Astrocyte of the spinal cord (primary cell): ENCODE results near the gene CR1.
A peak's percentile ranks its signal among the peaks of the same experiment; 100 is the strongest.

Source experiments
- DNase-seq: peaks from one replicate; pipeline ENCODE4 v3.0.0; 2011; ENCODE audit warnings: low read depth, low spot score
- H3K4me3 ChIP-seq: 2 replicates; pipeline ENCODE4 v1.5.1; 2011; ENCODE audit warnings: low read depth, mild to moderate bottlenecking, low read length, moderate library complexity
- CTCF ChIP-seq: IDR thresholded peaks from 2 replicates; pipeline ENCODE4 v1.5.1; 2012; ENCODE audit warnings: low read depth, mild to moderate bottlenecking, low read length, inconsistent platforms
- in situ Hi-C: cut with HindIII; loops from 2 replicates; pipeline ENCODE4 v1.10.0; 2017; ENCODE audit warnings: low sequenced_read_pairs

CR1 gene

DNA sequence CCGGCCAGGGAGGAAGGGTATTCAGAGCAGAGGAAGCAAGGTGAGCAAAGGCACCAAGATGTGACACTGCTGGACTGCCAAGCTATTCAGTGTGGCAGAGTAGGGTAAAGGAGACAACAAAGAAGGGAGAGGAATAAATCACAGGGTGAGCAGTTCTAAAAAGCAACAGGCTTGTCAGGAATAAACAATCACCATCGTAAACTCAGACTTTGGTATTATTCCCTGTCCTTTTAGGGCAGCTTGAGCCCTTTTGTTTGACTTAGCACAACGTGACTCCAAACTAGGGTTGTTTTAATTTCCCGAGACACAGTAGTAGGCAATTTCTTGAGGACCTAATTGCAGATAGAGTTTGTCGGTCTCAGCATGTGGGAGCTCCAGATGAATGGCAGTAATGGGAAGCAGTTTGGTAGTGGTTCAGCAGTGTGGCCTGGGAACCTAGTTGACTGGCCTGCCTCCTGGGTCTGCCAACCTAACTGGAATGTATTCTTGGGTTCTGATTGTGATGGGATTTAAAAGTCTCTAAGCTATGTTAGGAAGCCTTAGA is 153.3 kb downstream of the CR1 start:
- H3K4me3 ChIP-seq: no peak overlapping the region
- DNase-seq: no peak
- in situ Hi-C loops: no loop called here
- TF ChIP-seq CTCF: no peak

- no peak for DNase-seq
- in situ Hi-C loops: no loop called here
- TF ChIP-seq CTCF: no peak
- H3K4me3 ChIP-seq: no peak overlapping the region
These were observed 154.1 kb downstream of the CR1 start for GRCh38 chr1:207649865-207650580.

DNA sequence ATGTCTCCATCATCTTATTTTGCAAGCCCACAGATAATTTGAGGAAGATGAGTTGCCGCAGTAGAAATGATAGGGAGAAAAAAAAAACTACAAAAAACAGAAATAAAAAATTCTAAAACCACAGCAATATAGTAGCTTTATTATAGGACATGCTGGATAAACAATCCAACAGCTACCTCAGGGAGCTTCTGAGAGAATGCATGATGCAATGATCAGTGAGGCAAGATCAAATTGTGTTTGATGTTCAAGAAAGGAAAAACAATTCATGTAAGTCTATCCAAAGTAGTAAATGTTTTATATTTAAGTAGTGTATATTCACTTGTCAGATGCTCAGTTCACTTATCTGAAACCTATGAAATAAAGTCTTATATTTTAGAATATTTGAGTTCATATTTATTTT is 155.6 kb downstream of the CR1 start:
- in situ Hi-C loops: no loop called here
- no peak for DNase-seq
- no peak overlapping the region for H3K4me3 ChIP-seq
- TF ChIP-seq CTCF: no peak

DNA sequence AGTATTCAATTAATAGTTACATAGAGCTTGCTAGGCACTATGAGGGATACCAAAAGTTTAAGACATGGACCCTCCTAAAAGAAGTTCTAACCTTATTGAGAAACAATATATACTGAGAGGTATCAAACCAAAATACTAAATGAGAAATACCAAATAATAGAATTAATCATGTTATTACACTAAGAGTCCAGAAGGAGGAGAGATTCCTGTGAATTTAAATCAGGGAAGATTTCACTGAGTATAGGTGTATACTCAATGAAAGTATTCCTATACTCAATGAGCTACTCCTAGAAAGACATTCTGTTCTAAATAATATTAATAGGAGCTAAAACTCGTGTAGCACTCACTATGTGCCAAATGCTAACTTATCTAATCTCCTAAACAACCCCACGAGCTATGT is 158.4 kb downstream of the CR1 start:
- in situ Hi-C loops: no loop called here

GRCh38 chr1:207658408-207658807 is 162.5 kb downstream of the CR1 start:
- no peak overlapping the region for H3K4me3 ChIP-seq
- in situ Hi-C loops: no loop called here
- no peak for DNase-seq
- TF ChIP-seq CTCF: no peak

More for the DNA sequence above, 158.4 kb downstream of the CR1 start:
- no peak for DNase-seq
- H3K4me3 ChIP-seq: no peak overlapping the region
- TF ChIP-seq CTCF: peak; percentile 19

DNA sequence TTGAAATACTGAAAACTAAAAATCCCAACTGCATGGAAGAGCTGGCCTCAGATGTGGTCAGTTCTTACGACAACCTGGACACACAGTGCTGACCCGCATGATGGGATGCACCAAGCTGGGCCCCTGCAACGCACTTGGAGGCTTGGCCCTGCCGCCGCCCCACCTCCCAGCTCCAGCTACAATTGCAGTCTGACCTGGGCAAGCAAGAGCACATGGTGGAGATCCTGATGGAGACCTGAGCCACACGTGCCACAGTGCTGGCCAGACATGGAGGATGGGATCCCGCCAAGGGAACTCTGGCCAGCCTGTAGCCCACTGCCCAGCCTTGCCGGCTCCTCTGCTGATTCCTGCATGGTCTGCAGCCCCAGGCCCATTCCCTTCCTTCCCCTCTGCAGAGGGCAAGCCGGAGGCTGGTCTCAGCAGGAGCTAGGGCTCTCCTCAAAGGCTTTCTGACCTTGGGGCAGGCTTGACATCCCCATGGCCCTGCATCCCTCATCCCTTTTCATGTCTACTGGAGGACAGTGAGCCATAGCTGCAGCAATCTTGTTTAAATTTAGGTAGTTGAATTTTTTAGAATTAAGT is 163.0 kb downstream of the CR1 start:
- no peak for DNase-seq
- in situ Hi-C loops: no loop called here

More for the DNA sequence above, 163.0 kb downstream of the CR1 start:
- TF ChIP-seq CTCF: no peak
- H3K4me3 ChIP-seq: no peak overlapping the region
